H9 (cell line): ENCODE data around the gene MTHFD1L. TPM values are rescaled to one million over a fixed set of nuclear protein-coding genes. Genes with fewer than 3 reads are reported as not detected.

Source experiments
- DNase-seq: peaks from one replicate; pipeline ENCODE4 v3.0.0-alpha.2; 2017
- H2AFZ ChIP-seq: one replicate; pipeline ENCODE4 v1.6.1; 2013; ENCODE audit warnings: mild to moderate bottlenecking, low read length, control low read depth, moderate library complexity
- H2AK5ac ChIP-seq: 2 replicates; pipeline ENCODE4 v1.6.1; 2013; ENCODE audit warnings: low read length, control low read depth, mixed read lengths; ENCODE audit not compliant: insufficient read length
- H2BK120ac ChIP-seq: one replicate; pipeline ENCODE4 v1.6.1; 2013; ENCODE audit warnings: low read depth, mild to moderate bottlenecking, low read length, control low read depth, inconsistent platforms; ENCODE audit not compliant: poor library complexity, severe bottlenecking
- H2BK12ac ChIP-seq: 2 replicates; pipeline ENCODE4 v1.6.1; 2013; ENCODE audit warnings: low read length, control low read depth, mixed read lengths, low read depth; ENCODE audit not compliant: insufficient read length
- H2BK15ac ChIP-seq: 2 replicates; pipeline ENCODE4 v1.6.1; 2013; ENCODE audit warnings: low read depth, low read length, control low read depth
- H2BK20ac ChIP-seq: one replicate; pipeline ENCODE4 v1.6.1; 2013; ENCODE audit warnings: low read depth, mild to moderate bottlenecking, low read length, control low read depth, inconsistent platforms; ENCODE audit not compliant: poor library complexity, severe bottlenecking
- H2BK5ac ChIP-seq: 2 replicates; pipeline ENCODE4 v1.6.1; 2013; ENCODE audit warnings: low read length, control low read depth, mixed read lengths; ENCODE audit not compliant: insufficient read length
- H3K14ac ChIP-seq: 2 replicates; pipeline ENCODE4 v1.6.1; 2013; ENCODE audit warnings: low read length, control low read depth; ENCODE audit not compliant: insufficient read depth
- H3K18ac ChIP-seq: 2 replicates; pipeline ENCODE4 v1.6.1; 2013; ENCODE audit warnings: low read depth, mild to moderate bottlenecking, mixed read lengths, low read length, control low read depth; ENCODE audit not compliant: insufficient read length
- H3K23ac ChIP-seq: 2 replicates; pipeline ENCODE4 v1.6.1; 2013; ENCODE audit warnings: low read length, control low read depth, mixed read lengths, low read depth; ENCODE audit not compliant: insufficient read length
- H3K23me2 ChIP-seq: 2 replicates; pipeline ENCODE4 v1.6.1; 2013; ENCODE audit warnings: low read depth, mild to moderate bottlenecking, mixed read lengths, low read length, control low read depth; ENCODE audit not compliant: insufficient read length, poor library complexity, severe bottlenecking
- H3K27ac ChIP-seq: 2 replicates; pipeline ENCODE4 v1.5.1; 2013; ENCODE audit warnings: low read length, control low read depth, mixed read lengths, low read depth; ENCODE audit not compliant: insufficient read length
- H3K27me3 ChIP-seq: 2 replicates; pipeline ENCODE4 v1.6.1; 2013; ENCODE audit warnings: low read length, control low read depth, inconsistent platforms; ENCODE audit not compliant: insufficient read depth
- H3K4ac ChIP-seq: 2 replicates; pipeline ENCODE4 v1.6.1; 2013; ENCODE audit warnings: low read depth, mild to moderate bottlenecking, control low read depth, inconsistent platforms, low read length, moderate library complexity
- H3K4me1 ChIP-seq: 2 replicates; pipeline ENCODE4 v1.6.1; 2013; ENCODE audit warnings: low read length, control low read depth, inconsistent platforms; ENCODE audit not compliant: insufficient read depth
- H3K4me2 ChIP-seq: 2 replicates; pipeline ENCODE4 v1.6.1; 2013; ENCODE audit warnings: low read length, control low read depth, mixed read lengths; ENCODE audit not compliant: insufficient read length, insufficient read depth
- H3K56ac ChIP-seq: 2 replicates; pipeline ENCODE4 v1.6.1; 2013; ENCODE audit warnings: low read depth, mild to moderate bottlenecking, mixed read lengths, low read length, control low read depth; ENCODE audit not compliant: insufficient read length
- H3K79me1 ChIP-seq: 2 replicates; pipeline ENCODE4 v1.6.1; 2013; ENCODE audit warnings: low read depth, mild to moderate bottlenecking, moderate library complexity, low read length, control low read depth, inconsistent platforms; ENCODE audit not compliant: insufficient read depth, poor library complexity, severe bottlenecking
- H3K79me2 ChIP-seq: 2 replicates; pipeline ENCODE4 v1.6.1; 2013; ENCODE audit warnings: low read length, control low read depth, inconsistent platforms; ENCODE audit not compliant: insufficient read depth
- H3K9ac ChIP-seq: 2 replicates; pipeline ENCODE4 v1.6.1; 2013; ENCODE audit warnings: low read length, control low read depth, mixed read lengths; ENCODE audit not compliant: insufficient read length; ENCODE audit errors: extremely low read depth
- H3K9me3 ChIP-seq: one replicate; pipeline ENCODE4 v1.6.1; 2013; ENCODE audit warnings: low read depth, low read length, inconsistent platforms; ENCODE audit not compliant: control insufficient read depth
- H3T11ph ChIP-seq: one replicate; pipeline ENCODE4 v1.6.1; 2013; ENCODE audit warnings: mild to moderate bottlenecking, low read length, control low read depth, inconsistent platforms
- H4K20me1 ChIP-seq: one replicate; pipeline ENCODE4 v1.6.1; 2013; ENCODE audit not compliant: control insufficient read depth, insufficient read length, insufficient read depth
- H4K5ac ChIP-seq: 2 replicates; pipeline ENCODE4 v1.6.1; 2013; ENCODE audit warnings: low read depth, mild to moderate bottlenecking, mixed read lengths, low read length, control low read depth; ENCODE audit not compliant: insufficient read length
- H4K8ac ChIP-seq: replicated peaks from 2 replicates; pipeline ENCODE4 v1.6.1; 2013; ENCODE audit warnings: low read length, control low read depth, mixed read lengths, low read depth; ENCODE audit not compliant: insufficient read length
- H4K91ac ChIP-seq: 2 replicates; pipeline ENCODE4 v1.6.1; 2013; ENCODE audit warnings: low read depth, mild to moderate bottlenecking, moderate library complexity, mixed read lengths, low read length, control low read depth; ENCODE audit not compliant: insufficient read length
- H3K27ac Mint-ChIP-seq, 3 experiments: 2 replicates in 2 of 3; 3 replicates in 1 of 3; pipeline ENCODE4 v1.8.0; 2020 to 2021; ENCODE audit warnings: mixed read lengths in 3 of 3, mild to moderate bottlenecking in 1 of 3, moderate library complexity in 1 of 3
- H3K27me3 Mint-ChIP-seq: 2 replicates; pipeline ENCODE4 v1.8.0; 2021; ENCODE audit warnings: low read depth, mild to moderate bottlenecking, moderate library complexity, mixed read lengths
- H3K36me3 Mint-ChIP-seq, 3 experiments: 2 replicates in 2 of 3; 3 replicates in 1 of 3; pipeline ENCODE4 v1.8.0; 2020 to 2021; ENCODE audit warnings: low read depth in 3 of 3, mixed read lengths in 3 of 3; ENCODE audit not compliant: insufficient read depth in 1 of 3
- H3K4me1 Mint-ChIP-seq, 2 experiments: 2 replicates each; pipeline ENCODE4 v1.8.0; 2020; ENCODE audit warnings: mixed read lengths in 2 of 2
- H3K4me3 Mint-ChIP-seq, 2 experiments: 2 replicates in 1 of 2; 3 replicates in 1 of 2; pipeline ENCODE4 v1.8.0; 2020 to 2021; ENCODE audit warnings: mild to moderate bottlenecking in 2 of 2, mixed read lengths in 2 of 2, moderate library complexity in 1 of 2
- H3K9me3 Mint-ChIP-seq, 2 experiments: 2 replicates in 1 of 2; 3 replicates in 1 of 2; pipeline ENCODE4 v1.8.0; 2020; ENCODE audit warnings: mild to moderate bottlenecking in 2 of 2, mixed read lengths in 2 of 2, moderate library complexity in 1 of 2
- CTCF ChIP-seq: fragments of 200-600 bp; sonication (generic); conservative IDR thresholded peaks from 3 replicates; pipeline ENCODE4 v1.8.0; 2021; ENCODE audit warnings: antibody characterized with exemption, mild to moderate bottlenecking
- WGBS: extraction: QIAGEN DNeasy Blood & Tissue Kit; methylation state at CpG from one replicate; pipeline ENCODE4 v1.1.7; 2013; ENCODE audit warnings: missing lambda C conversion rate, low lambda C conversion rate, mixed read lengths; ENCODE audit not compliant: insufficient read length; ENCODE audit errors: extremely low coverage; 5-methylcytosine and 5-hydroxymethylcytosine counted together
- total RNA-seq: library from RNA; stranded (reverse); gene quantifications from 2 replicates; pipeline ENCODE4 v1.2.1, GENCODE V29; 2021

The MTHFD1L gene
- total RNA-seq, 1 experiment from 2014 or later: 90.2 TPM

GRCh38 chr6:151118461-151119123 is 253.1 kb downstream of the MTHFD1L start:
- H4K5ac ChIP-seq: no peak overlapping the region
- no peak overlapping the region for H2BK120ac ChIP-seq
- H3K4ac ChIP-seq: no peak overlapping the region
- Mint-ChIP-seq H3K4me3 (no peak overlapping the region), H3K27me3 (no peaks in the 10 kb centered on the region), H3K9me3 (no peaks in the 10 kb centered on the region), H3K36me3 (no peaks in the 10 kb centered on the region; a peak in 1 of 7 replicates), H3K4me1 (no peaks in the 10 kb centered on the region; a peak in 1 of 4 replicates), H3K27ac (no peak overlapping the region)
- no peaks in the 10 kb centered on the region for H3K4me1 ChIP-seq
- no peak overlapping the region for H2BK20ac ChIP-seq
- H3K18ac ChIP-seq: no peak overlapping the region
- no peaks in the 10 kb centered on the region for H4K20me1 ChIP-seq
- H3K27me3 ChIP-seq: no peaks in the 10 kb centered on the region
- H2BK12ac ChIP-seq: no peak overlapping the region
- H2BK5ac ChIP-seq: no peak overlapping the region
- H2AFZ ChIP-seq: no peak overlapping the region
- H2AK5ac ChIP-seq: no peak overlapping the region
- H2BK15ac ChIP-seq: no peak overlapping the region
- DNase-seq: no peak
- no peak for TF ChIP-seq CTCF
- no peaks in the 10 kb centered on the region for H3K79me2 ChIP-seq
- no peaks in the 10 kb centered on the region for H3K23me2 ChIP-seq
- H3K9me3 ChIP-seq: no peaks in the 10 kb centered on the region
- no peak overlapping the region for H3K23ac ChIP-seq
- H4K91ac ChIP-seq: no peak overlapping the region
- H3K9ac ChIP-seq: no peak overlapping the region
- H3T11ph ChIP-seq: no peak overlapping the region
- no peaks in the 10 kb centered on the region for H3K79me1 ChIP-seq
- no peak overlapping the region for H4K8ac ChIP-seq
- no peak overlapping the region for H3K14ac ChIP-seq
- WGBS: no CpG with 5 or more reads among the region's 8 CpGs
- H3K56ac ChIP-seq: no peak overlapping the region
- H3K27ac ChIP-seq: no peak overlapping the region
- no peak overlapping the region for H3K4me2 ChIP-seq
